Neuronal stem cell (in vitro differentiated cells): ENCODE data around the gene AOC2.
A peak's percentile ranks its signal among the peaks of the same experiment; 100 is the strongest.

Source experiments
- DNase-seq: peaks from one replicate; pipeline ENCODE4 v3.0.0-alpha.2; 2013; ENCODE audit warnings: low spot score
- H2AFZ ChIP-seq: one replicate; pipeline ENCODE4 v1.6.1; 2013; ENCODE audit warnings: mild to moderate bottlenecking, low read length, inconsistent platforms
- H2AK5ac ChIP-seq: 2 replicates; pipeline ENCODE4 v1.6.1; 2013; ENCODE audit warnings: low read depth, mild to moderate bottlenecking, inconsistent platforms, low read length, moderate library complexity, mixed read lengths
- H2BK120ac ChIP-seq: 2 replicates; pipeline ENCODE4 v1.6.1; 2013; ENCODE audit warnings: low read depth, mild to moderate bottlenecking, inconsistent platforms, low read length, moderate library complexity, mixed read lengths
- H2BK12ac ChIP-seq: one replicate; pipeline ENCODE4 v1.6.1; 2013; ENCODE audit warnings: low read length, inconsistent platforms
- H2BK15ac ChIP-seq: 2 replicates; pipeline ENCODE4 v1.6.1; 2013; ENCODE audit warnings: mild to moderate bottlenecking, low read length, inconsistent platforms, mixed read lengths
- H2BK5ac ChIP-seq: one replicate; pipeline ENCODE4 v1.6.1; 2013; ENCODE audit warnings: inconsistent platforms, mild to moderate bottlenecking, low read length, moderate library complexity
- H3K14ac ChIP-seq: one replicate; pipeline ENCODE4 v1.6.1; 2013; ENCODE audit warnings: low read length, inconsistent platforms
- H3K18ac ChIP-seq: 2 replicates; pipeline ENCODE4 v1.6.1; 2013; ENCODE audit warnings: low read length, inconsistent platforms
- H3K23ac ChIP-seq: 2 replicates; pipeline ENCODE4 v1.6.1; 2013; ENCODE audit warnings: low read depth, mild to moderate bottlenecking, mixed read lengths, low read length, inconsistent platforms; ENCODE audit not compliant: poor library complexity
- H3K27ac ChIP-seq: replicated peaks from 3 replicates; pipeline ENCODE4 v1.5.1; 2013; ENCODE audit warnings: low read length, inconsistent platforms
- H3K27me3 ChIP-seq, 3 experiments: 2 replicates each; pipeline ENCODE4 v1.6.1; 2013; ENCODE audit warnings: low read length in 3 of 3, mild to moderate bottlenecking in 2 of 3, inconsistent platforms in 1 of 3, low read depth in 1 of 3, mixed read lengths in 1 of 3, moderate library complexity in 1 of 3; ENCODE audit not compliant: control insufficient read depth in 3 of 3, insufficient read depth in 3 of 3
- H3K36me3 ChIP-seq, 2 donors: replicated peaks in 1 of 2; 2 replicates each; pipeline ENCODE4 v1.6.1; 2013; ENCODE audit warnings: low read length in 2 of 2; ENCODE audit not compliant: control insufficient read depth in 2 of 2, insufficient read depth in 2 of 2
- H3K4ac ChIP-seq: 2 replicates; pipeline ENCODE4 v1.6.1; 2013; ENCODE audit warnings: inconsistent platforms, mild to moderate bottlenecking, low read length, moderate library complexity
- H3K4me1 ChIP-seq, 2 donors: 1 replicate in 1 of 2; 2 replicates in 1 of 2; pipeline ENCODE4 v1.6.1; 2013; ENCODE audit warnings: low read length in 2 of 2, low read depth in 1 of 2; ENCODE audit not compliant: control insufficient read depth in 2 of 2, insufficient read depth in 1 of 2
- H3K4me2 ChIP-seq: one replicate; pipeline ENCODE4 v1.6.1; 2013; ENCODE audit warnings: mild to moderate bottlenecking, low read length, inconsistent platforms; ENCODE audit not compliant: insufficient read depth, poor library complexity, severe bottlenecking
- H3K4me3 ChIP-seq, 2 donors: 2 replicates each; pipeline ENCODE4 v1.5.1; 2013; ENCODE audit warnings: low read length in 2 of 2, mild to moderate bottlenecking in 2 of 2, inconsistent platforms in 1 of 2, moderate library complexity in 1 of 2
- H3K79me1 ChIP-seq: one replicate; pipeline ENCODE4 v1.6.1; 2013; ENCODE audit warnings: low read depth, mild to moderate bottlenecking, inconsistent platforms, low read length, moderate library complexity
- H3K9ac ChIP-seq: one replicate; pipeline ENCODE4 v1.6.1; 2013; ENCODE audit warnings: mild to moderate bottlenecking, low read depth, low read length, inconsistent platforms; ENCODE audit not compliant: poor library complexity
- H3K9me3 ChIP-seq, 2 donors: replicated peaks in 1 of 2; 2 replicates each; pipeline versions ENCODE3 to v1.6.1; 2013; ENCODE audit warnings: low read length in 2 of 2, mild to moderate bottlenecking in 2 of 2, inconsistent platforms in 1 of 2, low read depth in 1 of 2, mixed read lengths in 1 of 2, moderate library complexity in 1 of 2; ENCODE audit not compliant: control insufficient read depth in 2 of 2, insufficient read depth in 1 of 2
- H4K8ac ChIP-seq: one replicate; pipeline ENCODE4 v1.6.1; 2013; ENCODE audit warnings: low read depth, mild to moderate bottlenecking, inconsistent platforms, low read length, moderate library complexity
- H4K91ac ChIP-seq: one replicate; pipeline ENCODE4 v1.6.1; 2013; ENCODE audit warnings: low read length, low read depth, mild to moderate bottlenecking, inconsistent platforms; ENCODE audit not compliant: poor library complexity
- WGBS, 2 donors: extraction: QIAGEN DNeasy Blood & Tissue Kit; methylation state at CpG; one replicate each; pipeline ENCODE4 v1.1.7; 2013; ENCODE audit warnings: missing lambda C conversion rate in 2 of 2, mixed read lengths in 1 of 2; ENCODE audit not compliant: insufficient read length in 2 of 2, insufficient replicate concordance in 1 of 2; ENCODE audit errors: extremely low coverage in 2 of 2; 5-methylcytosine and 5-hydroxymethylcytosine counted together

Gene AOC2

GRCh38 chr17:42797067-42798007, 47.0 kb upstream of the AOC2 start:
- no peak for DNase-seq
- peak overlapping the region; percentile 58 for H3K4me2 ChIP-seq
- H3K36me3 ChIP-seq, result peaks cover 4 to 25% of the 10 kb centered on the region in 2 donors
- H4K91ac ChIP-seq, result no peak overlapping the region
- H2BK15ac ChIP-seq, result no peak overlapping the region
- H4K8ac ChIP-seq, result no peak overlapping the region
- H2BK5ac ChIP-seq, result no peak overlapping the region
- no peak overlapping the region for H3K14ac ChIP-seq
- H3K79me1 ChIP-seq, result no peaks in the 10 kb centered on the region
- peaks cover 6 to 9% of the 10 kb centered on the region in 2 donors for H3K4me1 ChIP-seq
- H2BK120ac ChIP-seq, result no peak overlapping the region
- H3K9ac ChIP-seq, result no peak overlapping the region
- no peak overlapping the region for H3K18ac ChIP-seq
- no peak overlapping the region for H2AK5ac ChIP-seq
- no peak overlapping the region for H3K4ac ChIP-seq
- no peak overlapping the region for H3K23ac ChIP-seq
- H2AFZ ChIP-seq, result no peak overlapping the region
- H3K4me3 ChIP-seq, result peak overlapping the region; percentile 66 to 97
- no peak overlapping the region for H3K27ac ChIP-seq
- WGBS, 2 donors, result no CpG with 5 or more reads among the region's 10 CpGs
- peaks cover 0 to 2% (median 0%) of the 10 kb centered on the region in 3 experiments for H3K27me3 ChIP-seq
- H2BK12ac ChIP-seq, result no peak overlapping the region
- H3K9me3 ChIP-seq, result peaks cover 0 to 4% of the 10 kb centered on the region in 2 donors

- H4K8ac ChIP-seq, result no peak overlapping the region
- H3K9me3 ChIP-seq, result peaks cover 0 to 4% of the 10 kb centered on the region in 2 donors
- peak overlapping the region; percentile 66 to 97 for H3K4me3 ChIP-seq
- H3K79me1 ChIP-seq, result no peaks in the 10 kb centered on the region
- no peak overlapping the region for H3K27ac ChIP-seq
- no peak overlapping the region for H3K4ac ChIP-seq
- no CpG with 5 or more reads among the region's 10 CpGs for WGBS, 2 donors
- H3K27me3 ChIP-seq, result peaks cover 0 to 2% (median 0%) of the 10 kb centered on the region in 3 experiments
- H2AK5ac ChIP-seq, result no peak overlapping the region
- no peak overlapping the region for H4K91ac ChIP-seq
- H3K4me1 ChIP-seq, result peaks cover 9% of the 10 kb centered on the region in 2 donors
- H3K18ac ChIP-seq, result no peak overlapping the region
- H3K4me2 ChIP-seq, result peak overlapping the region; percentile 58
- peak overlapping the region; percentile 80 for H2AFZ ChIP-seq
- peak overlapping the region; percentile 87 for H3K9ac ChIP-seq
- H3K23ac ChIP-seq, result no peak overlapping the region
- no peak overlapping the region for H2BK5ac ChIP-seq
- H3K14ac ChIP-seq, result no peak overlapping the region
- H2BK120ac ChIP-seq, result no peak overlapping the region
- no peak overlapping the region for H2BK15ac ChIP-seq
- no peak overlapping the region for H2BK12ac ChIP-seq
- no peak for DNase-seq
- peaks cover 4 to 25% of the 10 kb centered on the region in 2 donors for H3K36me3 ChIP-seq
Measured at GRCh38 chr17:42798011-42798382, 46.4 kb upstream of the AOC2 start.

- H2BK120ac ChIP-seq, result no peak within 1 kb of the TSS
- H3K9ac ChIP-seq, result peak within 1 kb of the TSS; percentile 87
- H2BK15ac ChIP-seq, result peak within 1 kb of the TSS; percentile 19
- peak within 1 kb of the TSS; percentile 94 for H3K18ac ChIP-seq
- H3K23ac ChIP-seq, result no peak within 1 kb of the TSS
- H2AFZ ChIP-seq, result peak within 1 kb of the TSS; percentile 80
- peak; percentile 77 for DNase-seq
- no peak within 1 kb of the TSS for H3K4ac ChIP-seq
- WGBS, 2 donors, result no CpG with 5 or more reads among the region's 66 CpGs
- peak within 1 kb of the TSS; percentile 58 for H3K4me2 ChIP-seq
- no peak within 1 kb of the TSS for H2BK5ac ChIP-seq
- H3K27ac ChIP-seq, result no peak within 1 kb of the TSS
- H3K9me3 ChIP-seq, result peaks cover 0 to 4% of the 10 kb centered on the region in 2 donors
- no peak within 1 kb of the TSS for H2BK12ac ChIP-seq
- peak within 1 kb of the TSS; percentile 66 to 97 for H3K4me3 ChIP-seq
- no peak within 1 kb of the TSS for H2AK5ac ChIP-seq
- H4K8ac ChIP-seq, result no peak within 1 kb of the TSS
- peaks cover 0 to 2% (median 0%) of the 10 kb centered on the region in 3 experiments for H3K27me3 ChIP-seq
- no peak within 1 kb of the TSS for H4K91ac ChIP-seq
- no peaks in the 10 kb centered on the region for H3K79me1 ChIP-seq
- peaks cover 4 to 25% of the 10 kb centered on the region in 2 donors for H3K36me3 ChIP-seq
- H3K14ac ChIP-seq, result peak within 1 kb of the TSS; percentile 85
- H3K4me1 ChIP-seq, result peaks cover 10 to 16% of the 10 kb centered on the region in 2 donors
Measured at GRCh38 chr17:42798383-42799380, 45.7 kb upstream of the AOC2 start, which contains the start of the genes CNTD1 and COA3. CNTD1 (plus strand) TSS chr17:42798861; CDS start chr17:42799068, 207 bp downstream. COA3 (minus strand) TSS chr17:42798704; CDS start chr17:42798681, 23 bp downstream.
